ENCODE results near the gene CLMP. TPM values are rescaled to one million over a fixed set of nuclear protein-coding genes. Genes with fewer than 3 reads are reported as not detected.
"Not testable (repeated sequence)": the region's sequence is repeated elsewhere in the genome, so short reads cannot be mapped to it uniquely, and the experiment has no call there.

The CLMP gene
- total and polyA plus RNA-seq, 2 donors (not counting 3 experiments of a cell fraction or from before 2014, with no cell fraction given) = 0.03 to 0.18 TPM

- H3K9me1 ChIP-seq (replicated peaks; ENCODE audit: control insufficient read depth, extremely low read depth, insufficient read depth, low read length) = no peaks in the 10 kb centered on the region
- CTCF ChIA-PET = interaction anchor here (0.6 to 2.2 kb wide), 3 partner anchors 11 to 63 kb away, joined by 3 to 7 read pairs (median 4); no protein-coding TSS in a partner anchor
- no peak overlapping the region for H2AFZ ChIP-seq (ENCODE audit: low read depth, low read length)
- dilution Hi-C loops (cut with MboI; ENCODE audit: extremely low pct_ligation_motif_present, low sequenced_read_pairs) = no loop called here
- peaks cover 5% of the 10 kb centered on the region for H3K4me1 ChIP-seq (ENCODE audit: control insufficient read depth, extremely low read depth, insufficient read depth, low read length)
- H3K4me3 ChIP-seq (replicated peaks in 1 of 3; ENCODE audit: insufficient read depth in 1 of 3, low read depth in 1 of 3, low read length in 3 of 3) = no peak overlapping the region
- TF ChIP-seq CTCF (IDR thresholded peaks at IDR 0.05; ENCODE audit: extremely low read depth in 1 of 2, insufficient read depth in 1 of 2, low read depth in 1 of 2, low read length in 2 of 2) = no peak
- TF ChIP-seq MYC (IDR thresholded peaks at IDR 0.05; ENCODE audit: low read depth, low read length) = no peak
- TF ChIP-seq FOS (IDR thresholded peaks at IDR 0.05; ENCODE audit: borderline replicate concordance, insufficient read depth, low read length) = no peak
- TF ChIP-seq POLR2AphosphoS5 (IDR thresholded peaks at IDR 0.05; ENCODE audit: insufficient read depth, low read depth, low read length) = no peak
- FAIRE-seq = no peak
- H3K27me3 ChIP-seq (ENCODE audit: control insufficient read depth in 2 of 2, insufficient read depth in 2 of 2, low read length in 2 of 2) = peaks cover 3 to 4% of the 10 kb centered on the region in 2 experiments
- no peaks in the 10 kb centered on the region for H3K9me3 ChIP-seq (replicated peaks; ENCODE audit: control insufficient read depth, insufficient read depth, low read length)
- POLR2A ChIA-PET = no interaction called here
- no peaks in the 10 kb centered on the region for H3K36me3 ChIP-seq (ENCODE audit: control insufficient read depth in 2 of 2, extremely low read depth in 1 of 2, insufficient read depth in 2 of 2, low read length in 2 of 2)
- DNase-seq (ENCODE audit: low read depth, low spot score) = no peak
- intact Hi-C loops (cut with micrococcal nuclease) = no loop called here
- H3K79me2 ChIP-seq (ENCODE audit: control insufficient read depth, insufficient read depth, low read length) = no peaks in the 10 kb centered on the region
- H4K20me1 ChIP-seq (replicated peaks; ENCODE audit: control insufficient read depth, extremely low read depth, insufficient read depth, low read length) = no peaks in the 10 kb centered on the region
- no TSS peak for BruUV-seq (replicated peaks)
- no peak overlapping the region for H3K4me2 ChIP-seq (ENCODE audit: insufficient read depth, low read length)
- no peak overlapping the region for H3K27ac ChIP-seq (ENCODE audit: insufficient read depth, low read depth, low read length)
- no peak overlapping the region for H3K9ac ChIP-seq (replicated peaks; ENCODE audit: extremely low read depth, insufficient read depth, low read length)
Measured at GRCh38 chr11:123209591-123209990, 14.5 kb upstream of the CLMP start.

- Histone ChIP-seq H4K20me1 (replicated peaks; ENCODE audit: control insufficient read depth, extremely low read depth, insufficient read depth, low read length) (no peaks in the 10 kb centered on the region), H3K4me3 (replicated peaks in 1 of 3; ENCODE audit: insufficient read depth in 1 of 3, low read depth in 1 of 3, low read length in 3 of 3) (no peak overlapping the region), H3K9me1 (replicated peaks; ENCODE audit: control insufficient read depth, extremely low read depth, insufficient read depth, low read length) (no peaks in the 10 kb centered on the region), H2AFZ (ENCODE audit: low read depth, low read length) (no peak overlapping the region), H3K4me1 (ENCODE audit: control insufficient read depth, extremely low read depth, insufficient read depth, low read length) (peaks cover 3% of the 10 kb centered on the region), H3K9ac (replicated peaks; ENCODE audit: extremely low read depth, insufficient read depth, low read length) (no peak overlapping the region), H3K4me2 (ENCODE audit: insufficient read depth, low read length) (no peak overlapping the region), H3K27me3 (ENCODE audit: control insufficient read depth in 2 of 2, insufficient read depth in 2 of 2, low read length in 2 of 2) (peaks cover 3 to 6% of the 10 kb centered on the region in 2 experiments), H3K27ac (ENCODE audit: insufficient read depth, low read depth, low read length) (no peak overlapping the region), H3K36me3 (ENCODE audit: control insufficient read depth in 2 of 2, extremely low read depth in 1 of 2, insufficient read depth in 2 of 2, low read length in 2 of 2) (no peaks in the 10 kb centered on the region), H3K9me3 (replicated peaks; ENCODE audit: control insufficient read depth, insufficient read depth, low read length) (no peaks in the 10 kb centered on the region), H3K79me2 (ENCODE audit: control insufficient read depth, insufficient read depth, low read length) (no peaks in the 10 kb centered on the region)
- FAIRE-seq (no peak), DNase-seq (ENCODE audit: low read depth, low spot score) (no peak)
- no TSS peak for BruUV-seq (replicated peaks)
- TF ChIP-seq POLR2A (IDR thresholded peaks at IDR 0.05; ENCODE audit: low read depth, low read length) (no peak), MYC (IDR thresholded peaks at IDR 0.05; ENCODE audit: low read depth, low read length) (no peak), EZH2 (IDR thresholded peaks at IDR 0.05; ENCODE audit: borderline replicate concordance, low read depth, low read length, severe bottlenecking) (no peak), FOS (IDR thresholded peaks at IDR 0.05; ENCODE audit: borderline replicate concordance, insufficient read depth, low read length) (no peak)
- intact Hi-C loops (cut with micrococcal nuclease) = no loop called here
- ChIA-PET POLR2A (no interaction called here), CTCF (interaction anchor here (1.5 kb wide), 1 partner anchor 40 kb away, joined by 4 read pairs; no protein-coding TSS in a partner anchor)
- dilution Hi-C loops (cut with MboI; ENCODE audit: extremely low pct_ligation_motif_present, low sequenced_read_pairs) = no loop called here
Measured at GRCh38 chr11:123206791-123207434, 11.9 kb upstream of the CLMP start.

- H3K9ac ChIP-seq (replicated peaks; ENCODE audit: extremely low read depth, insufficient read depth, low read length); H4K20me1 ChIP-seq (replicated peaks; ENCODE audit: control insufficient read depth, extremely low read depth, insufficient read depth, low read length); dilution Hi-C loops (cut with MboI; ENCODE audit: extremely low pct_ligation_motif_present, low sequenced_read_pairs); H3K4me2 ChIP-seq (ENCODE audit: insufficient read depth, low read length); H3K27ac ChIP-seq (ENCODE audit: insufficient read depth, low read depth, low read length); H3K4me3 ChIP-seq (replicated peaks in 1 of 3; ENCODE audit: insufficient read depth in 1 of 3, low read depth in 1 of 3, low read length in 3 of 3); H2AFZ ChIP-seq (ENCODE audit: low read depth, low read length); H3K9me3 ChIP-seq (replicated peaks; ENCODE audit: control insufficient read depth, insufficient read depth, low read length); H3K27me3 ChIP-seq (ENCODE audit: control insufficient read depth in 2 of 2, insufficient read depth in 2 of 2, low read length in 2 of 2); H3K9me1 ChIP-seq (replicated peaks; ENCODE audit: control insufficient read depth, extremely low read depth, insufficient read depth, low read length); FAIRE-seq; DNase-seq (ENCODE audit: low read depth, low spot score); intact Hi-C loops (cut with micrococcal nuclease); POLR2A ChIA-PET; BruUV-seq (replicated peaks); H3K4me1 ChIP-seq (ENCODE audit: control insufficient read depth, extremely low read depth, insufficient read depth, low read length); H3K79me2 ChIP-seq (ENCODE audit: control insufficient read depth, insufficient read depth, low read length); H3K36me3 ChIP-seq (ENCODE audit: control insufficient read depth in 2 of 2, extremely low read depth in 1 of 2, insufficient read depth in 2 of 2, low read length in 2 of 2): not testable (repeated sequence)
- CTCF ChIA-PET = interaction anchor here (1.5 kb wide), 1 partner anchor 41 kb away, joined by 4 read pairs; no protein-coding TSS in a partner anchor
Measured at GRCh38 chr11:123206055-123206454, 11.0 kb upstream of the CLMP start.
